Esophagus squamous epithelium (tissue), 4 donors: Measurements from ENCODE around the gene PRDX5.

Experiments used
- POLR2A ChIP-seq, 4 donors: fragments of 450-650 bp; IDR thresholded peaks; one replicate each; pipeline ENCODE4 v1.6.1; 2017; ENCODE audit warnings: antibody characterized with exemption in 4 of 4, mild to moderate bottlenecking in 4 of 4, moderate library complexity in 3 of 4
- TF ChIP-seq, protein P1 (sequence below), 6 experiments: fragments of 450-650 bp in 4 of 6; fragments of 200-600 bp in 2 of 6; sonication (generic) in 2 of 6; IDR thresholded peaks; one replicate each; pipeline ENCODE4 v1.5.1; 2016 to 2019; ENCODE audit warnings: antibody characterized with exemption in 6 of 6, mild to moderate bottlenecking in 4 of 6, moderate library complexity in 4 of 6

DNA sequence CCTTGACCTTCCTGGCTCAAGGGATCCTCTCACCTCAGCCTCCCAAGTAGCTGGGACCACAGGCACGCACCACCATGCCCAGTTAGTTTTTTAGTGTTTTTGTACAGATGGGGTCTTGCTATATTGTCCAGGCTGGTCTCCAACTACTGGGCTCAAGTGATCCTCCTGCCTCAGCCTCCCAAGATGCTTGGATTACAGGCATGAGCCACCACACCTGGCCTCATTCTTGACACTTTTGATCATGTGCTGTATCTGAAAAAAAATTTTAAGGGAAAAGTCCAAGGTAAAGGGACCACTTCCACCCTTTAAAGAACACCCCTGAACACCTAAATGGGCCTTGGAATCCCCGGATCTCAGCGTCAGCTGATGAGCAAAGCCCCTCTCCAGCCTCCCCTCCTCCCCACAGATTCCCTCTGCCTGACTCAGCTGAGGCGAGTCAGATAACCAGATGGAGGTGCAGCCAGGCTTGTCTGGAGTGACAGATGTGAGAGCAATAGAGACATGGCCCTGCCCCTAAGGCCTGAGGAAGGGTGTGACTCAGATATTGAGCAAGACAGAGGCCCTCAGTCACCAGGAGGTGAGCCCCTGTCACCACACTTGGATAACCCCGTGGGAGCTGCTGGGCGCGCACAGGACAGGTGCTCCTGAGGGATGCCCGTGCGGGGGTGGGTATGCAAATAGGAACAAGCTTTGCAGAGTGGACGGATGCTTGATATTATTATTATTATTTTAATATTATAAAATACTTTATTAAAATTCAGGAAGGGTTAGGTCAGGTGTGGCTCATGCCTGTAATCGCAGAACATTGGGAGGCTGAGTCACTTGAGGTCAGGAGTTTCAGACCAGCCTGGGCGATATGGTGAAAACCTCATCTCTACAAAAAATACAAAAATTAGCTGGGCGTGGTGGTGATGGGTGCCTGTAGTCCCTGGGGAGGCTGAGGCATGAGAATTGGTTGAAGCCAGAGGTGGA, 17.1 kb downstream of the PRDX5 start:
- TF ChIP-seq, protein P1, sequence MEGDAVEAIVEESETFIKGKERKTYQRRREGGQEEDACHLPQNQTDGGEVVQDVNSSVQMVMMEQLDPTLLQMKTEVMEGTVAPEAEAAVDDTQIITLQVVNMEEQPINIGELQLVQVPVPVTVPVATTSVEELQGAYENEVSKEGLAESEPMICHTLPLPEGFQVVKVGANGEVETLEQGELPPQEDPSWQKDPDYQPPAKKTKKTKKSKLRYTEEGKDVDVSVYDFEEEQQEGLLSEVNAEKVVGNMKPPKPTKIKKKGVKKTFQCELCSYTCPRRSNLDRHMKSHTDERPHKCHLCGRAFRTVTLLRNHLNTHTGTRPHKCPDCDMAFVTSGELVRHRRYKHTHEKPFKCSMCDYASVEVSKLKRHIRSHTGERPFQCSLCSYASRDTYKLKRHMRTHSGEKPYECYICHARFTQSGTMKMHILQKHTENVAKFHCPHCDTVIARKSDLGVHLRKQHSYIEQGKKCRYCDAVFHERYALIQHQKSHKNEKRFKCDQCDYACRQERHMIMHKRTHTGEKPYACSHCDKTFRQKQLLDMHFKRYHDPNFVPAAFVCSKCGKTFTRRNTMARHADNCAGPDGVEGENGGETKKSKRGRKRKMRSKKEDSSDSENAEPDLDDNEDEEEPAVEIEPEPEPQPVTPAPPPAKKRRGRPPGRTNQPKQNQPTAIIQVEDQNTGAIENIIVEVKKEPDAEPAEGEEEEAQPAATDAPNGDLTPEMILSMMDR (IDR thresholded peaks at IDR 0.05) = no peak
- no peak for TF ChIP-seq POLR2A (IDR thresholded peaks at IDR 0.05)
